T-helper 9 cell (primary cell): ENCODE measurements around the gene SYNM.

Experiments
- DNase-seq: peaks from one replicate; pipeline ENCODE4 v3.0.0-alpha.2; 2020

SYNM gene

DNA sequence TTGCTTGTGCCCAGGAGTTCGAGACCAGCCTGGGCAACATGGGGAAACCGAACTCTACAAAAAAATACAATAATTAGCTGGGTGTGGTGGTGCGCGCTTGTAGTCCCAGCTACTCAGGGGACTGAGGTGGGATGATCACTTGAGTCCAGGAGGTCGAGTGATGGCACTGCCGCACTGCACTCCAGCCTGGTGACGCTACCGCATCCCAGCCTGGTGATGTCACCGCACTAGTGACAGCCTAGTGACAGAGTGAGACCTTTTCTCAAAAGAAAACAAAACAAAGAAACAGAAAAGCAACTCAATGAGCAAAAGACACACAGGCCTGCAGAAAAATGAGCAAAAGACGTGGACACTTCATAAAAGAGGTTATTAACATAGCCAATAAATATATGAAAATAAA is 19.9 kb upstream of the SYNM start:
- DNase-seq, result no peak

DNA sequence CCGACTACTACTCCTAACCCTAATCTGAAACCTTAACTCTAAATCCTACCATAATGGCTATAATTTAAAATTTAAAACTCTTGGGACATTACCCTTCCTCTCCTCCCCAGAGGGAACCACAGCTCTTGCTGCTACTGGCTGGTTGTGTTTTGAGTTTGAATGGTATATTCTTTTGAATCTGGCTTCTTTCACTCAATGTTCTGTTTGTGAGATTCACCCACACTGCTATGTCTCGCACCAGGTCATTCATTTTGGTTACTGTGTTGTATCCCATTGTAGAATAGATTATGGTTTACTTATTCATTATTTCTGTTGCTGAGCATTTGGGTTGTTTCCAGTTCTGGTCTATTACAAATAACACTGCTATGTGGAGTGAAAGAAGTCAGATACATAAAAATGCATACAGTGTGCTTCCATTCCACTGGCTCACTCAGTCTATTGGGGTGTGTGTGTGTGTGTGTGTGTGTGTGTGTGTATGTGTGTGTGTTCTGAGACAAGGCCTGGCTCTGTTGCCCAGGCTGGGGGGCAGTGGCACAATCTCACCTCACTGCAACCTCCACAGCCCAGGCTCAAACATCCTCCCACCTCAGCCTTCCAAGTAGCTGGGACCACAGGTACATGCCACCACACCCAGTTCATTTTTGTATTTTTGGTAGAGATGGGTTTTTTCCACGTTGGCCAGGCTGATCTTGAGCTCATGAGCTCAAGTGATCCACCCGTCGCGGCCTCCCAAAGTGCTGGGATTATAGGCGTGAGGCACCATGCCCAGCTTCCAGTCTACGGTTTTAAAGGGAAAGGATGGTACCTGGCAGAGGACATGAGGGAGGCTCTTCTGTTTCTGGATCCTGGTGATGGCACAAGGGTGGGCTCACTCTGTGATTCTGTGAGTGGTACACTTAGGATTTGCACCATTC is 19.2 kb upstream of the SYNM start:
- no peak for DNase-seq

DNA sequence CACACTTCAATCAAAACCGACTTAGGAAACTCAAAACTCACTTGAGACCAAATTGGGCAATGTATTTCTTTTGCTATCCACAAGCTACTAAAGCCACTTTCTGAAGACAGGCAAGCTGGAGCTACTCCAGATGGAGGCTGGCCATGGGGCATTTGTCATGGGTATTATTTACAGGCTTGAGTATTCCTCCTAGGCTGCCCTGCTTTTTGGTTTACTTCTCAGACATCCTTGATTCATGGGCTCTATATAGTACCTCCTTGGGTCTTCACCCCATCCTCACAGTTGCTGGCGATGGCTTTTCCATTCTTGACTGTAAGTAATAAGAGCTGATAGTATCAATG is 18.6 kb upstream of the SYNM start:
- no peak for DNase-seq

DNA sequence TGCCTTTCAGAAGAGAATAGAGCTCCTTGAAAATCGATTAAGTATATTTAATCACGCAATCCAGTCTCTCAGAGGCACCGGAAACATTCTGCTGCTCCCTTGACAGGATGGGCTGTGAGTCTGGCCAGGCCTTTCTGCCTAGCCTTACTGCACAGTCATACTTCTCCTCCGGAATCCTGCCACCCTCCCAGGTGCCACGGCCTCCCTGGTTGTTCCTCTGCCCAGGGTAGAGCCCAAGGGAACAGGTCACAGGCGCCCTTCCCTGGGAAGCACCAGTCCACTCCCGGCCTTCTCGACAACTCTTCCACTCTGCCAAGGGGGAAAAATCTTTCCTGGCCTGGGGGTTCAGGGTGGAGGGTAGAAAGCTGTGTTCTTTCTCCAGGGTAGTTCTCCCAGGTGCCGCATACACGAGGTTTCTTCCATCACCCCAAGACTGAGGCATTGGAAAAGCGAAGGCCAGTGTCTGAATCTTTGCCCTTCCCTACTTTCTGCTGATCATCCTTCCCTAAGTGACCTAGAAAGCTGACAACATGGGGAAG is 17.4 kb upstream of the SYNM start:
- no peak for DNase-seq

DNA sequence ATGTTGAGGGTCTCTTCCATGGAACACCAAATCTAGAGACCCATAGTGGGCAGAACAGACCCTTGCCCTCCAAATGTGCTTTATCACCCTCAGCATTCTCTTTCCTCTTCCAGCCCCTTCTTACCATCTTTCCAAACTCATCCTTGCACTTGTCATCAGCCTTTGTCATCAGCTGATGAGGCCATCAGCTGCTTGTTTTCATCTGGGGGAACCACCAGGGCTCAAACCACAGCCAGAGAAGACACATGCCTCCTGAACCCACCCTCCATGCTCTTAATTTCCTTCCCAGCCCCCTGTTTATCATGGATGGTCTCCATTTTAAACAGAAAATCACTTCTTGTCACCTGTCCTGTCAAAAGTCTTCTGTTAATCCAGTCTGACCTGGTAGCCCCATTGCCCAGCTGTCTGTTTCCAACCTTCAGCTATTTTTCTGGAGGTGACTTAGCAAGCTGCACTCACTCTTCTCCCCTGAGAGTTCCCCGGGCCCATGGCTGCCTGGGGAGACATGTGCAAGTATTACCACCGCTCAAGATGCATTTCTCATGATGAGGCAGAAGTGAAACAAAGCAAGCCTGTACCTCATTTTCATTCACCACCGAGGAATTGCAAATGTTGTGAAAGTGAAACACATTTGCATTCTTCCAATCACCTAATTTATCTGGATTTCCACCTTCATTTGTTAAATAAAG is 14.7 kb upstream of the SYNM start:
- DNase-seq, result no peak

DNA sequence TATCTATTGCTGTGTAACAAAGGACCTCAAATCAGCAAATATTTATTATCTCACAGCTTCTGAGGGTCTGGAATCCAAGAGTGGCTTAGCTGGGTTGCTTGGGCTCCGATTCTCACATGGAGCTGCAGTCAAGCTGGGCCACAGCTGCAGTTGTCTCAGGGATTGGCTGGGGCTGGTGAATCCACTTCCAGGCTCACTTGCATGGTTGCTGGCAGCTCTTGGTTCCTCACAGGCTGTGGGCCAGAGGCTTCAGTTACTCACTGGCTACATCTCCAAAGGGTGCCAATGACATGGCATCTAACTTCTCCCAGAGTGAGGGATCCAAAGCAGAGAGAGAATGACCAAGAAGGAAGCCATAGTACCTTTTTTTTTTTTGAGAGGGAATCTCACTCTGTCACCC is 13.9 kb upstream of the SYNM start:
- no peak for DNase-seq

DNA sequence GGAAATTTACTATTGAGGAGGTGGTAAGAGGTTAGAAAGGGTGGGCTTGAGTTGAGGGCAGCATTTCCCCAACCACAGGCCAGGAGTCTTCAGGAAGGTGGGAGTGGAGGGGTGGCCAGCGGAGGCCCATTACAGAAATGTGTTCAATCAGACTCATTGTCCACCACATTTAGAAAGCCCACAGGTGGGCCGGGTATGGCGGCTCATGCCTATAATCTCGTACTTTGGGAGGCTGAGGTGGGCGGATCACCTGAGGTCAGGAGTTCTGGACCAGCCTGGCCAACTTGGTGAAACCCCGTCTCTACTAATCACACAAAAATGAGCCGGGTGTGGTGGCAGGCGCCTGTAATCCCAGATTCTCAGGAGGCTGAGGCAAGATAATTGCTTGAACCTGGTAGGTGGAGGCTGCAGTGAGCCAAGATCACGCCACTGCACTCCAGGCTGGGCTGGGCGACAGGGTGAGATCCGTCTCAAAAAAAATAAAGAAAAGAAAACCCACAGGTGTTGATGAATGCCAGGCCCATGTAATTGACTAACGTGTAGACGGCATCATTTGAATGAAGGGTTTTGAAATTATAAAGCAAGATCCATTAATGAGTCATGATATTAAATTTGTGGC is 12.2 kb upstream of the SYNM start:
- no peak for DNase-seq

DNA sequence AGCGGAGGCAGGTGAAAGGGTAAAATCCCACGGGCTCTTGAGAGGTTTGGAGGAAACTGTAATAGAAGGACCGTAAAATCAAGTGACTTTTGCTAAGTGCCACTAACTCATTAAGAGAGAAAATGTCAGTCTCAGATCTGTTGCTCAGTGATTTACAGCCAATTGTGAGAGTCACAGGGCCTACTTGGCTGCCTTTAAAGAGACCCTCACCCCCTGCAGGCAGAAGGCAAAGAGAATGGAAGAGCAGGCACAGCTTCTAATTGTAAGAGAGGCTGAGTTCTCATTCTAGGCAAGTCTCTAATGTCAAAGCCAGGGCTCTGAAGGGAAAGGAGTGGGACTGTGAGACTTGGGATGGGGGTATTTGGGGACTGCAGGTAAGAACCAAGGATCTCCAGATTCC is 9.3 kb upstream of the SYNM start:
- no peak for DNase-seq

DNA sequence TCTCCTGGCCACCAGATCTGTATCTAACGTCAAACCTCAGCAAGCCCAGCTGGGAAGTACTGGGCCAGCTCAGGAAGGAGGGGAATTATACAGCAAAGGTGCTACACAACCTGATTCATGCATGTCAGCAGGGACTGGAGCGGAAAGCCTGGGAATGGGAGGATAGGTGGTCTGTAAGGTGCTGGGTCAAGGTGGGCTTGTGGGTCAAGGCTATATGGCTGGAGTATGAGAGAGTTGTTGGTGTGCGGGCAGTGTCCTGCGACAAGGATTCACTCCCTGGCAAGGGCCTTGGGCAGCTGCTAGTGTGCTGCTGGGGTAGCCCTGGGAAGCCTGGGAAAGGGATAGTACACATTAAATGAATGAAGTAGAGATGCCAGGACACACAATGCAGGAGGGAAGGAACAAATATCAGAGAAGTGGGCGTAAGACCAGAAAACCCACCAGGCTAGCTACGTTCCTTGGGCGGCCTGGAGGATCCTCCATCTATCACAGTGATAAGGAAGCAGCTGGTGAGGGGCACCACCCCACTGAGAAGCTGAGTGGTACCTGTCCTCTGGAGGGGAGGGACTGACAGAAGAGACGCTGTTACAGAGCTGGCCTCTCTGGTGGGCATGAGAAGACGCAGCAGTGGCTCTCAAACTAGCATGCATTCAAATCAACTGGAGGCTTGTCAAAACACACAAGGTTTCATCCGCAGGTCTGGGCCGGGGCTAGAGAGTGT is 8.5 kb upstream of the SYNM start:
- DNase-seq, result no peak

DNA sequence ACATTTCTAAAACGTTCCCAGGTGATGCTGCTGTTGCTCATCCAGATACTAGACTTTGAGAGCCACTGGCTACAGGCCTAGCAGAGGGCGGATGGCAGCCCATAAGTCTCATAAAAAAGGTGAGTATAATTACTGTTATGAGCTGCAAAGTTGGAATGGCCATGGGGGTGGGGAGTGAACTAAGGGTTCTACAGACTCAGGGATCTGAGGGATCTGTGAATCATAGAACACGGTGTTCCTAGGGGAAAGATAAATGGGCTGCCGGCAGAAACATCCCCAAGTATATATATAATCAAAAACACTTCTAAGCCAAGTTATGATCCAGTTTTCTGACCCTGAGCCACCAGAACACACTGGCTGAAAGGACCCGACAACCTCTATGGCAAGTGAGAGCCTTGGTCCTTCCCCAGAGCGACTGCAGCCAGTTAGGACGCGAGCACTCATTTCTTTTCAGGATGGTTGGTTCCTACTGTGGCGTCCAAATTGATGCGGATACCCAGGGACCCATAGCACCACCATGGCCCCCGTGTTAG is 7.9 kb upstream of the SYNM start:
- DNase-seq, result no peak

DNA sequence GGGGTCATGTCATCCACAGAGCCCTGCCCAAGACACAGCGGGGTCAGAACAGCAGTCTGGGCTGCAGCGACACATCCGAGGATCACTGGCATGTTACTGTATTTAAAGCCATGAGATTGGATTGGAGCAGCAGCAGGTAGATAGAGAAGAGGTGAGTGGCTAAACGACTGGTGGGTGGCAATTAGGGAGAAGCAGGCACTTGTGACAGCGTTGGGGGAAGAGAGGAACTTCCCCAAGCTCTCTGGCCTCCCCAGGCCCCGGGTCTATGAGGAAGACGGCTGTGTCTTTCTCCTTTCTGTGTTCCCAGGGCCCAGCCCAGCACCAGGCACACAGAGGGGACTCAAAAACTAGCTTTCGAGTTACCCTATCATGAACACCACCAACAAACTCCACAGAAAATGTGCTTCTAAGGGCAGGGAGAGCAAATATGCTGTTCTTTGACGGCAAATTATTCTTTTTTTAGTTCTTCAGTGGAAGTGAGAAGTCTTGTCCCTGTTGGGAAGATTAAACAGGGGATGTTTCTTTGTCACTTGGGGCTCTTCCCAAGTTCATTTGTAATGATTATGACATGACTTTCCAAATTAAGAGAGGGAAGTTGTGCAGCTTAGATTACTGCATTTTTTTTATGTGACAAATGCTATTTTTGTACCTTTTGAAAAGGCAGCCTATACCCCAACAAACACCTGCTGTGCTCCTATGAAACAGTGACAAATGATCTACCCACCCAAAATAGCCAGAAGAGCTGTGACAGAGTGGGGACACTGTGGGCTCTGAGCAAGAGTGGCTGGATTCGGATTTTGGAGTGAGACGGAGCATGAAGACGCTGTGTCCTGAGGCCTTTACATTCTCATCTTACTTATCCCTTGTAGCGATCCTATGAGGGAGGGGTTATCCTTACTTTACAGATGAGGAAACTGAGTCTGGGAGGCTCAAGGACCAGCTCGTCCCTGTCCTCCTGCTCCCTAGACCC is 7.2 kb upstream of the SYNM start:
- no peak for DNase-seq

DNA sequence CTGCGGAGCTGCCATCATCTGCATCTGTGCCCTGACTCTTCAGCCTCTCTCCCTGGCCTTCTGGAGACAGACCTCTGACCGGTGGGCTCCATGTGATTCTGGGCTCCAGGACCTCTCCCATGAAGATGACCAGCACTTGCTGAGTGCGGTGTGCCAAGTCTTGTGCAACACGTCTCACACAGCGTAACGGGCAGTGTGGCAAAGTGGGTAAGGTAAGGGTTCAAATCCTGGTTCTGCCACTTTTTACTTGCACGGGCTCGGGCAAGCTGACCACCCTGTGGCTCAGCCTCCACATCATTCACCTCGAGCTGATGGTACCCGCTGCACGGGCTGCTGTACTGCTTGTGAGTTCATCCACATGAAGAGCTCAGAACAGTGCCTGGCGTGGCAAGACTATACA is 6.5 kb upstream of the SYNM start:
- no peak for DNase-seq

DNA sequence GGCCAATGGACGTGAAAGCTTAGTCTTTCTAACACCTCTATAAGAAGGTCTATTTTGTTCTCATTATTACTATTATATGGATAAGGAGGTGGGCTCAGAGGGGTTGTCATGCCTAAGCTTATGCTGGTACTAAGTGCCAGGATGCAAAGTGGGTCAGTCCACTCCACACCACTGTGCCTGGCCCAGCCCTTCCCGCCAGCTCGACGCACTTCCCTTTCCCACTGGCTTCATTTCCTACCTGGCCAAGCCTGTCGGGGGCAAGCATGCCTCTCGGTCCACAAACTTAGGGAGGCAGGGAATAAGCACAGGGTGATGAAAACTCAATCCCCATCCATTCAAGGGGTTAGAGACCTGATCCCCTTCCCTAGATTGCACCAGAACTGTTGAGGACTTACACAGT is 5.9 kb upstream of the SYNM start:
- no peak for DNase-seq

DNA sequence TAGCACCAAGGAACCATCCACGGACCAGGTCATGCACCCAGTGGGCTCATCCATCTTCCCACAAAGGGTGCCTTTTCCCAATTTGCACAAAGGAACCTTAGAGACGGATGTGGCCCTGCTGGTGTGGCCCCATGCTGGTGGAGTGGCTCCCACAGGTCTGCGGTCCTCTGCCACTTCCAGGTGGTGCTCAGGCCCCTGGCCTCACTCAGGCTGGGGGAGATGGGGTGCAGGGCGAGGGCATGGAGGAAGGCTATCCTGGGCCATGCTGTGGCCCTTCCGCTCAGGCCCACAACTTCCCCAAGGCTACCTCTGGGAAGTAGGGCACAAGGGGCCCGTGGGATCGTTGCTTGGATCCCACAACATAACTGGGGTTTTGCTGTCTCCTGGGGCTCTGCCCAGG is 5.2 kb upstream of the SYNM start:
- no peak for DNase-seq

DNA sequence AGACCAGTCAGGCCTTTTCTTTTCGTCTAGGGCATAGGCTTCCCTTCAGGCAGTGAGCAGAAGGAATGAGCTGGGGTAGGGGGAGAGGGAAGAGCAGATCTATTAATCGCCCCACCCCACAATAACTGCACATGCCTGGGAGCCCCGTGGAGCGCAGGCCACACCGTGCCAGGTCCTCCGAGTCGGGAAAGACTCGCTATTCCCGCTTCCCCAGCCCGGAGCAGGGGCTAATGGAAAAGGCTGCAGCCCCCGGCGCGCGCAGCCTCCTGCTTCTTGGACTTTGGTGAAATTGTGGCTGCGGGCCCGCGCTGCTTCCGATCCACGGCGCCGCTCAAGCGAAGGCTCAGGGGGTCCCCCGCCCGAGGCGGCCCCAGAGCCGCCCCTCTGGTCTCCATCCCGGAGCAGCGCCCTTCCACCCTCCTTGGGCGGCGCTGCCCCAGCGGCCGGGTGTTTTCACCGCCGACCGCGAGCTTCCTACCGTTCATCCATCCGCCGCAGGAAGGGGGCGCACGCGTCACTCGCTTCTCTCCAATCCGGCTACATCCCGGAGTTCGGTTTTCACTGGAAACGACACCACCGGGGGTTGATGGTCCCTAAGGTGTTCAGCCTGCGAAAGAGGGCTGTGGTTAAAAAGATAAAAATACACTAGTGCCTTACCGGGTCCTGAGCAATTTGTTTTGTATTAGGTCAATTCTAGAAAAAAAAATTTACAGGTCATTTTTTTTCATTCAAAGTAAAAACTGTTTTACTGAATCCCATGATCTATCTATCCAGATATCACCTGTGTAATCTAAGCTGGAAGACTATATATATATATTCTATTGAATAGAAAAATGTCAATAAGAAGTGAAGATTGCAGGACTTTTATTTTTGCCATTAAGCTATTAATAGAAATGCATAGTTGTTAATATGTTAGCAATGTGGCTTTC is 4.4 kb upstream of the SYNM start:
- peak; percentile 35 for DNase-seq

DNA sequence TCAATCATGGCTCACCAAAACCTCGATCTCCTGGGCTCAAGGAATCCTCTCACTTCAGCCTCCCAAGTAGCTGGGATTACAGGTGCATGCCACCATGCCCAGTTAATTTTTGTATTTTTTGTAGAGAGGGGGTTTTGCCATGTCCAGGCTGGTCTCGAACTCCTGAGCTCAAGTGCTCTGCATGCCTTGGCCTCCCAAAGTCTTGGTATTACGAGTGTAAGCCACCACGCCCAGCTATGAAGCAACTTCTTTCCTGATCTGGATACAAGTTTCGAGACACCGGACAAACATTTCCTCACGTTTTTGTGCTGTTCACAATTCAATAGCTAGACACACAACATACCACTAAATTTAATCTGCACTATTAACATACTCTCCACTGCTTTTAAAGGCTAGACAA is 3.4 kb upstream of the SYNM start:
- DNase-seq, result no peak

DNA sequence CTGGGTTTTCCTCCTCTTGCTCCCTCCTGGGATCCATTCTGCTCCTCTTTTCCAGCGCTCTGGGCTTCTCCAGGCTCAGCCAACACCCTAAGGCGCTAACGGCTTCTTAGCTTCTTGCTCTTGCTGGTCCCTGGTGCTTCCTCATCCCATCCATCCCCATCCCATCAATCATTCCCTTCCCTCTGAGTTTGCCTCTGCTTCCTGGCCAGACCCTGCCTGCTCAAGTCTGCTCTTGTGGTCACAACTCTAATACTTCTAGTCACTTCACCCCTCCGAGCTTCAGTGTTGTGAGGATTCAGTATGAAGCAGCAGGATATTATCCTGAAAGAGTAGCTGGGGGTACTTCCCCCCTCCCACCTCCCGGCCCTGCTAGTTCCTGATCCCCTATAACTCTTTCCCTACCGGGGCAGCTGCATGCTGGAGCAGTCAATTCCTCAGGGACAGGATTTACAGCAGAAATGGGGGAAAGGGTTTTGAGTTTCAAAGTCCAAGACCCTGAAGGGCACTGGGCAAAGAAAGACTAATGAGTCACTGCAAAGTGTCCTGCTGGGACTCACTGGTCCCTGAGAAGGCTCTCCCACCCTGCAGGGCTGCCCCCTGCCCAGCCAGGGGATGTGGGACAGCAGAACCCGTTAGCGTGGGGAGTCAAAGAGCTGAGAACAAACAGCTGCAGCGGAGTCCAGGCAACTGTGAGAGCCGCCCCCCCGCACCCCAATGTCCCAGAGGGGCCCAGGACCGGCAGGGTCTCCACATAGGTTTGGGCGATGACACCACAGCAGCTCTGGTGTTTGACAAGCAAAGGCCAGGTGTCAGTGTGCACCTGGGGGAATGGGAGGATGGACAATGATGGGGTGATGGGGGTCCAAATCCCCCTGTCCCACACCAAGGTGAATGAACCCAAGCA is 2.3 kb upstream of the SYNM start:
- DNase-seq, result no peak

DNA sequence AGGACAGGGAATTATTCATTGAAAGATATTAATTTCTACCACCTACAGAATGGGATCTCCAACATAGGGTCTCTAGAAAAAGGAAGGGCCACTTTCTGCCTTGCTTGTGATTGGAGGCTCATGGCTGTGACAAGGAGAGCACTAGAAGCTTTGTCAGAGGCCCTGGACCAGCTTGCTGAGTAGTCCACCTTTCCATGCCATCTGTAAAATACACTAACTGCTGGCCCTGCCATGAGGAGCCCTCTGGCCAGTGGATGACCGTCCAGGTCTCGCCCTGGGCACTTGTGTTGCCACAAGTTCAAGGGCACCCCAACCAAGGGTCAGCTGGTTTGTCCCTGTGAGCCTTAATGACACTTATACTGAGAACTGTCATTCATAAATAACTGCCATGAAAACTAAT is 1.6 kb upstream of the SYNM start:
- no peak for DNase-seq
